Esophagus muscularis mucosa (tissue), 4 donors: Measurements from ENCODE around the gene CNPY3.

Source experiments
- EP300 ChIP-seq: sonication (generic); formaldehyde crosslinking; IDR thresholded peaks from one replicate; pipeline ENCODE4 v1.6.1; 2017; ENCODE audit warnings: antibody characterized with exemption
- POLR2A ChIP-seq: fragments of 450-650 bp; IDR thresholded peaks from one replicate; pipeline ENCODE4 v1.6.1; 2017; ENCODE audit warnings: antibody characterized with exemption, moderate library complexity, mild to moderate bottlenecking, low read depth
- POLR2AphosphoS5 ChIP-seq, 2 donors: sonication (generic); formaldehyde crosslinking; IDR thresholded peaks; one replicate each; pipeline ENCODE4 v1.6.1; 2017; ENCODE audit warnings: antibody characterized with exemption in 2 of 2
- TF ChIP-seq, protein P1 (sequence below), 3 experiments: fragments of 200-600 bp in 2 of 3; fragments of 450-650 bp in 1 of 3; sonication (generic) in 2 of 3; IDR thresholded peaks; one replicate each; pipeline ENCODE4 v1.5.1; 2017 to 2019; ENCODE audit warnings: antibody characterized with exemption in 3 of 3, mild to moderate bottlenecking in 2 of 3, moderate library complexity in 1 of 3

DNA sequence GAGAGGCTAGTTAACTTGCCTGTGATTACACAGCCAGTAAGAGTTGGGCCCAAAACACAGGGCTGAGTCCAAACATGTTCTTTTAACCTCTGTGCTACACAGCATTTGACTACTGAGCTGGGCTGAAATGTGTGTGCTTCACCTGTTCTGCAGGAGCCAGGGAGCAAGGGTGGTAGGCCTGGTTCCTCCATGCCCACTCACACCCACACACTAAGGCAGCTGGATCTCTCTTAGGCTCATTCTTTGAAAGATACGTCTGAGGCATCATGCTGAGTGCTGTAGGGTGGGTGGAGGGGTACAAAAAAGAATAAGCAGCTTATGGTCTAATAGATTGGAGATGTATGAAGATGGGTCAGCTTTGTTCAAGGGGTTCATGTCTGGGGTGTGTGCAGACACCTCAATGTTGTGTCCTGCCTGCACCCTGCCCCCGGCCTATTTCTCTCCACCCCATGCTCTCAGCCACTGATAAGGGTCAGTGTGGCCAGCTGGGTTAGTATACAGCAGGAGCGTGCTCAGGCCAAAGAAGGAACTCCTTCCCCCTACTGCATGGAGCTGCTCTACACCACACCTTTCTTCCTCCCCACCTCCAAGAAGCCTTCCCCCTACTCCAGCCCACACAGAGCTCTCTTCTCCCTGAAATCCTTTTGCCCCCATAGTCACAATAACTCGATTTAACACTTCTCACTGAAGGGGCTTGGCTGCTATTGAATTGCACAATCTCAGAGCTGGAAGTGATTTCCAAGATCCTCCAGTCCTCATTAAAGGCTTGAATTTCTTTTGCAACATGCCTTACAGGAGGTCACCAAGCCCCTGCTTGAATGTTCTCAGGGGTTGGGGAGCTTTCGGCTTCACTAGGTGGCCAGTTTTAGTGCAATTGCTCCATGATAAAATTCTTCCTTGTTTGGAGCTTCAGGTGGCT is 58.5 kb downstream of the CNPY3 start:
- TF ChIP-seq, protein P1, sequence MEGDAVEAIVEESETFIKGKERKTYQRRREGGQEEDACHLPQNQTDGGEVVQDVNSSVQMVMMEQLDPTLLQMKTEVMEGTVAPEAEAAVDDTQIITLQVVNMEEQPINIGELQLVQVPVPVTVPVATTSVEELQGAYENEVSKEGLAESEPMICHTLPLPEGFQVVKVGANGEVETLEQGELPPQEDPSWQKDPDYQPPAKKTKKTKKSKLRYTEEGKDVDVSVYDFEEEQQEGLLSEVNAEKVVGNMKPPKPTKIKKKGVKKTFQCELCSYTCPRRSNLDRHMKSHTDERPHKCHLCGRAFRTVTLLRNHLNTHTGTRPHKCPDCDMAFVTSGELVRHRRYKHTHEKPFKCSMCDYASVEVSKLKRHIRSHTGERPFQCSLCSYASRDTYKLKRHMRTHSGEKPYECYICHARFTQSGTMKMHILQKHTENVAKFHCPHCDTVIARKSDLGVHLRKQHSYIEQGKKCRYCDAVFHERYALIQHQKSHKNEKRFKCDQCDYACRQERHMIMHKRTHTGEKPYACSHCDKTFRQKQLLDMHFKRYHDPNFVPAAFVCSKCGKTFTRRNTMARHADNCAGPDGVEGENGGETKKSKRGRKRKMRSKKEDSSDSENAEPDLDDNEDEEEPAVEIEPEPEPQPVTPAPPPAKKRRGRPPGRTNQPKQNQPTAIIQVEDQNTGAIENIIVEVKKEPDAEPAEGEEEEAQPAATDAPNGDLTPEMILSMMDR (IDR thresholded peaks at IDR 0.05) = no peak
- TF ChIP-seq POLR2A = no peak
- TF ChIP-seq POLR2AphosphoS5 (IDR thresholded peaks at IDR 0.05) = no peak
- TF ChIP-seq EP300 = no peak
